Brain microvascular endothelial cell (primary cell): Measurements from ENCODE around the gene EHD1.
"Not testable (repeated sequence)": the region's sequence is repeated elsewhere in the genome, so short reads cannot be mapped to it uniquely, and the experiment has no call there.

Experiments
- DNase-seq: peaks from one replicate; pipeline ENCODE4 v3.0.0-alpha.2; 2020
- H3K27ac ChIP-seq: fragments of 250-450 bp; sonication (Bioruptor Pico); 2 replicates; pipeline ENCODE4 v1.5.1; 2020; ENCODE audit warnings: mild to moderate bottlenecking, moderate library complexity
- H3K27me3 ChIP-seq: fragments of 250-450 bp; sonication (Bioruptor Pico); replicated peaks from 2 replicates; pipeline ENCODE4 v1.5.1; 2020; ENCODE audit warnings: mild to moderate bottlenecking
- H3K36me3 ChIP-seq: fragments of 250-450 bp; sonication (Bioruptor Pico); replicated peaks from 2 replicates; pipeline ENCODE4 v1.5.1; 2020; ENCODE audit warnings: mild to moderate bottlenecking
- H3K4me3 ChIP-seq: 2 replicates; pipeline ENCODE4 v1.5.1; 2011; ENCODE audit warnings: low read depth, mild to moderate bottlenecking, control low read depth, low read length, moderate library complexity
- in situ Hi-C: cut with HindIII; loops from 2 replicates; pipeline ENCODE4 v1.10.0; 2017; ENCODE audit warnings: low sequenced_read_pairs, low pct_ligation_motif_present
- TF ChIP-seq, protein P1 (sequence below): IDR thresholded peaks from 2 replicates; pipeline ENCODE4 v1.5.1; 2011; ENCODE audit warnings: low read depth, mild to moderate bottlenecking, moderate library complexity, low read length, control low read depth, inconsistent platforms; ENCODE audit errors: missing control alignments

EHD1 gene

DNA sequence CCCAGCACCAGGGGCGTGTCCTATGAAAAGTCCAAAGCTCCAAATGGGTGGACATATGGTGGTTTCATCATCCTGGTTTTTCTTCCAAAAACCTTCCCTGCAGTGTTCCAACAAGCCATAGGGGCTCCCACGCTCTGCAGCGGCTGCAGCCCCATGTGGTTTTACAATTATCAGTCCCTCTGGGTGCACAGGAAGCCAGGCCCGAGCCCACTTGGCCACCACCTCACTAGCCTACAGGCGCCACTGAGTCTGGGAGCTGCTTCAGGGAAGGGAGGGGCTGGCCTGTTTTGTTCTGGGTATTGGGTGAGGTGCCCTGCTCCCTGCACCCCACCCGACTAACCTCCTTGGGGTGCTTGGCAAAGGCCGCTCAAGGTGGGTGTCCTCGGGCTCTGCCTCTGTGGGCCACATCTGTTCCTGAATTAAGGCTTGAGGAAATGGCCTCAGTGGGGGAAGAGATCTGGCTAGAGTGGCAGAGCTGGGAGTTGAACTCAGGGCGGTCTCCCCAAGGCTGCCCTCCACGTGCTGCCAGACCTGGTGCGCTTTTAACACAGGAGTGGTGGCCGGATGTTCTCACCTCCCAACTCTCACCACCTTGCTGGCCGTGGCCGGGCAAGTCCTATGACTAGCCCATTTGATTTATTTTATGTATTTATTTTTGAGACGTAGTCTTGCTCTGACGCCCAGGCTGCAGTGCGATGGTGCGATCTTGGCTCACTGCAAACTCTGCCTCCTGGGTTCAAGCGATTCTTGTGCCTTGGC, 28.6 kb downstream of the EHD1 start:
- H3K36me3 ChIP-seq, result peaks cover 13% of the 10 kb centered on the region
- TF ChIP-seq, protein P1, sequence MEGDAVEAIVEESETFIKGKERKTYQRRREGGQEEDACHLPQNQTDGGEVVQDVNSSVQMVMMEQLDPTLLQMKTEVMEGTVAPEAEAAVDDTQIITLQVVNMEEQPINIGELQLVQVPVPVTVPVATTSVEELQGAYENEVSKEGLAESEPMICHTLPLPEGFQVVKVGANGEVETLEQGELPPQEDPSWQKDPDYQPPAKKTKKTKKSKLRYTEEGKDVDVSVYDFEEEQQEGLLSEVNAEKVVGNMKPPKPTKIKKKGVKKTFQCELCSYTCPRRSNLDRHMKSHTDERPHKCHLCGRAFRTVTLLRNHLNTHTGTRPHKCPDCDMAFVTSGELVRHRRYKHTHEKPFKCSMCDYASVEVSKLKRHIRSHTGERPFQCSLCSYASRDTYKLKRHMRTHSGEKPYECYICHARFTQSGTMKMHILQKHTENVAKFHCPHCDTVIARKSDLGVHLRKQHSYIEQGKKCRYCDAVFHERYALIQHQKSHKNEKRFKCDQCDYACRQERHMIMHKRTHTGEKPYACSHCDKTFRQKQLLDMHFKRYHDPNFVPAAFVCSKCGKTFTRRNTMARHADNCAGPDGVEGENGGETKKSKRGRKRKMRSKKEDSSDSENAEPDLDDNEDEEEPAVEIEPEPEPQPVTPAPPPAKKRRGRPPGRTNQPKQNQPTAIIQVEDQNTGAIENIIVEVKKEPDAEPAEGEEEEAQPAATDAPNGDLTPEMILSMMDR, result no peak
- H3K27me3 ChIP-seq, result no peaks in the 10 kb centered on the region
- no peak overlapping the region for H3K27ac ChIP-seq
- no peak for DNase-seq
- no peak overlapping the region for H3K4me3 ChIP-seq
- in situ Hi-C loops, result loop anchor here (5.0 kb wide), 1 partner anchor 43 kb away; no protein-coding TSS in a partner anchor

DNA sequence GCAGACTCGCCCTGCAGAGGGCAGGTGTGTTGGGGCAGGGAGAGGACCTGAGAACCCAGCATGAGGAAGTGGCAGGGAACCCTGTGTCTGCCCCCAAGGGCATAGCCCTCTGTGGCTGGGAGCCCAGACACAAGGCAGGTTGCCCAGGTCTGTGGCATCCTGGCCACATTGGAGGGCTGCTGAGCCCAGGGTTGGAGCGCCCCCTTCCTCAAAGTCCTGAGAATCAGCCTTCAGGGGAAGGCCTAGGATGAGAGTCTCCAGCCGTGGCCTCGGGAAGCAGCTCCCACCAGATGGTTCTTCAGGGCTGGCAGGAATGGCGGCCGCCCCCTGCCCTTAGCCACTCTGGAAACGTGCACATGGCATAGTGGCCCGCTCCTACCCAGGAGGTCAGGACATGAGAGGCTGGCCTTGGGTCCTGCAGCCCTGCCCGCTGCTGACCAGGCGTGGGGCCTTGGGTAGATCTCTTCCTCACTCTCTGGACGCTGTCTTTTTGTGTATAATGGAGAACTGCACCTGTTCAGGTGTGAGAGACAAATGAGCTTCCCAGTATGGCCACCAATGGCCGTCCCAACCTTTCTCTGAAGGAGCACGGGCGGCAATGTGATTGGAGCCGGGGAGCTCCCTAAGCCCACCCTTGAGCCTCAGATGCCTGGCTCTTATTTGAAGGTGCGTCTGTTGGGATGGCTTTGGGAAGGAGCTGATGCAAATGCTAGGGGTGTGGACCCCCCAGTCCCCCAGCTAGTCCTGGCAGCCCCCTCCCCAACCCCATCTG, 29.4 kb downstream of the EHD1 start:
- in situ Hi-C loops, result loop anchor here (5.0 kb wide), 1 partner anchor 43 kb away; no protein-coding TSS in a partner anchor
- TF ChIP-seq, protein P1, result peak; percentile 27
- H3K27me3 ChIP-seq, result no peaks in the 10 kb centered on the region
- peaks cover 5% of the 10 kb centered on the region for H3K36me3 ChIP-seq
- H3K4me3 ChIP-seq, result no peak overlapping the region
- H3K27ac ChIP-seq, result no peak overlapping the region
- no peak for DNase-seq

DNA sequence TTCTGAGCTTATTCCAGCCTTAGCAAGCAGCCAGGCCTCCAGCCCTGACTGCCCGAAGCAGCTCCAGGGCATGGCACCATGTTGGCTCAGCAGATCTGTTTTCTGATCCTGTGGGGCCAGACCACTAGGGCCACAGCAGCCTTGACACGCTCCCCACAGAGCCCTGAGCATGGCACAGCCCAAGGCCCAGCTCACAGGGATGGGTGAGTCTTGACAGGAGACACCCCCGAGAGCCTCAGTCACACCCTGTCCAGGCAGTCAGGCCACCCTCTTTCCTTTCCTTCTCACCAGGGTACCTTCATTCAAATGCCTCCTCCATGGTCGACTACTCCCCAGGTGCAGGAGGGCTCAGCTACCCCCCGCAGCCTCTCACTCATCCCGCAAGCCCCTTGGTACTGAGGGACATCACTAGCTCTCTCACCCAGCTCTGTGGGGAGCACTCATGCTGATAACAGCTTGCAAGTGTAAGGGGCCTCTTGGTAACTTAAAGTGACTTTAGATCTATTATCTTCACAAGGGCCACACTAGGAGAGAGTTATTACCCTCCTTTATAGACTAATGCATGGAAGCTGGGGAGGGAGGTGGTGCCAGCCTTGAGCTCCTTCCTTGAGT, 30.1 kb downstream of the EHD1 start:
- in situ Hi-C loops, result loop anchor here (5.0 kb wide), 1 partner anchor 44 kb away; no protein-coding TSS in a partner anchor
- Histone ChIP-seq H3K27me3 (no peaks in the 10 kb centered on the region), H3K27ac (no peak overlapping the region), H3K36me3 (no peaks in the 10 kb centered on the region), H3K4me3 (no peak overlapping the region)
- TF ChIP-seq, protein P1, result no peak
- no peak for DNase-seq

DNA sequence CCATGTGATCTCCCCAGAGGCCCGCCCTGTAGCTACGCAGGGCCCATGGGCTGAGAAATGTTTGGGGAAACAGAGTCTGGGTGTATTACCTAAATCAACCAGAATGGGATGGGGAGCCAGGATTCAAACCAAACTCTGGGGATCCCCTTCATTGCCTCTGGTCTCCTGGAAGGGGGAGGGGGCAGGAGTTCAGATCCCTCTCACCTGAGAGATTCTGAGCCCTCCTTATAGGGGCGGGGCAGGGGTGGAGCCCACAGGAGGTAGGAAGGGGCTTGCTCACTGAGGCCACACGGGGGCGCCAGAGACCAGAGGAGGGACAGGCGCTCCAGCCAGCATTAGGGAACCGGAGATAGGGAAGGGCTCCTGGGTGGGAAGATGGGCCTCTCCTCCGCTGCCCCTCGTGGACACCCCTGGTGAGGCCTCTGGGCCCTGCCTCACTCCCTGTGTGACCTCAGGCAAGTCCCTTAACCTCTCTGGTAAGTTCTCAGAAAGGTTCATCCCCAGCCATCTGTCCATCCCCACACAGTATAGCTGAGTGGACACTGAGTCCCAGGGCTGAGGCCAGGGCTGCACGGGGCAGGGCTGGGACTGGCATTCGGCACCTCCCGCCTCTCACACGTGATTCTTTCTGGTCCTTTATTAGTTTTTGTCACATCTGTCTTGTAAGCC, 31.3 kb downstream of the EHD1 start:
- in situ Hi-C loops, result loop anchor here (5.0 kb wide), 1 partner anchor 45 kb away; no protein-coding TSS in a partner anchor
- peak; percentile 75 for DNase-seq
- Histone ChIP-seq H3K27ac (no peak overlapping the region), H3K4me3 (no peak overlapping the region), H3K27me3 (no peaks in the 10 kb centered on the region), H3K36me3 (no peaks in the 10 kb centered on the region)
- TF ChIP-seq, protein P1, result peak; percentile 93

DNA sequence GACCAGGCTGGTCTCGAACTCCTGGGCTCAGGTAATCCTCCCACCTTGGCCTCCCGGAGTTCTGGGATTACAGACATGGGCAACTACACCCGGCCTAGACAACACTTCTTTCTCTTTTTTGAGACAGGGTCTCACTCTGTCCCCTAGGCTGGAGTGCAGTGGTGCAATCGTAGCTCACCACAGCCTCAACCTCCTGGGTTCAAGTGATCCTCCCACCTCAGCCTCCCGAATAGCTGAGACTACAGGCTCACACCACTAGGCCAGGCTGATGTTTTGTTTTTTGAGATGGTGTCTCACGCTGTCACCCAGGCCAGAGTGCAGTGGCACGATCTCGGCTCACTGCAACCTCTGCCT, 32.7 kb downstream of the EHD1 start:
- H3K36me3 ChIP-seq, H3K4me3 ChIP-seq, H3K27ac ChIP-seq, H3K27me3 ChIP-seq, DNase-seq: not testable (repeated sequence)
- in situ Hi-C loops, result loop anchor here (5.0 kb wide), 1 partner anchor 47 kb away; no protein-coding TSS in a partner anchor
